PC-3 (cell line): Measurements from ENCODE around the gene ADGRD1.

Experiments
- EZH2phosphoT487 ChIP-seq: fragments of 300-600 bp; sonication (generic); IDR thresholded peaks from 2 replicates; pipeline ENCODE4 v1.6.1; 2018; ENCODE audit warnings: mild to moderate bottlenecking, antibody characterized with exemption, low read length, borderline replicate concordance
- TF ChIP-seq, protein P1 (sequence below): fragments of 300-600 bp; sonication (generic); conservative IDR thresholded peaks from 2 replicates; pipeline ENCODE4 v1.5.1; 2017; ENCODE audit warnings: antibody characterized with exemption, low read depth, mild to moderate bottlenecking, low read length

- TF ChIP-seq, protein P1, sequence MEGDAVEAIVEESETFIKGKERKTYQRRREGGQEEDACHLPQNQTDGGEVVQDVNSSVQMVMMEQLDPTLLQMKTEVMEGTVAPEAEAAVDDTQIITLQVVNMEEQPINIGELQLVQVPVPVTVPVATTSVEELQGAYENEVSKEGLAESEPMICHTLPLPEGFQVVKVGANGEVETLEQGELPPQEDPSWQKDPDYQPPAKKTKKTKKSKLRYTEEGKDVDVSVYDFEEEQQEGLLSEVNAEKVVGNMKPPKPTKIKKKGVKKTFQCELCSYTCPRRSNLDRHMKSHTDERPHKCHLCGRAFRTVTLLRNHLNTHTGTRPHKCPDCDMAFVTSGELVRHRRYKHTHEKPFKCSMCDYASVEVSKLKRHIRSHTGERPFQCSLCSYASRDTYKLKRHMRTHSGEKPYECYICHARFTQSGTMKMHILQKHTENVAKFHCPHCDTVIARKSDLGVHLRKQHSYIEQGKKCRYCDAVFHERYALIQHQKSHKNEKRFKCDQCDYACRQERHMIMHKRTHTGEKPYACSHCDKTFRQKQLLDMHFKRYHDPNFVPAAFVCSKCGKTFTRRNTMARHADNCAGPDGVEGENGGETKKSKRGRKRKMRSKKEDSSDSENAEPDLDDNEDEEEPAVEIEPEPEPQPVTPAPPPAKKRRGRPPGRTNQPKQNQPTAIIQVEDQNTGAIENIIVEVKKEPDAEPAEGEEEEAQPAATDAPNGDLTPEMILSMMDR = no peak
- no peak for TF ChIP-seq EZH2phosphoT487
Observed at GRCh38 chr12:131010396-131011131, 56.9 kb downstream of the ADGRD1 start.
